Measurements from ENCODE around the gene TNKS2.
"Not testable (repeated sequence)": the region's sequence is repeated elsewhere in the genome, so short reads cannot be mapped to it uniquely, and the experiment has no call there.

- not testable (repeated sequence) for TF ChIP-seq POLR2A, CTCF (IDR thresholded peaks at IDR 0.05)
Measured at GRCh38 chr10:91749592-91749991, 48.6 kb upstream of the TNKS2 start.
